Naive thymus-derived CD4-positive, alpha-beta T cell (primary cell): Measurements from ENCODE around the gene TTC34. TPM values are rescaled to one million over a fixed set of nuclear protein-coding genes. Genes with fewer than 3 reads are reported as not detected.
A peak's percentile ranks its signal among the peaks of the same experiment; 100 is the strongest.
"Not testable (repeated sequence)": the region's sequence is repeated elsewhere in the genome, so short reads cannot be mapped to it uniquely, and the experiment has no call there.

Experiments used
- ATAC-seq: fragments of 150-1000 bp; cut with Tn5 transposase; 2 replicates; pipeline ENCODE4 v1.10.0; 2021; ENCODE audit warnings: mild to moderate bottlenecking, moderate library complexity
- CTCF ChIA-PET: fragments of 350-600 bp; sonication (Branson Sonifier 250); formaldehyde crosslinking; loops from one replicate; lab custom pipeline; 2021; ENCODE audit warnings: antibody characterized with exemption; lab: Charles Lee
- POLR2A ChIA-PET: fragments of 350-600 bp; sonication (Branson Sonifier 250); formaldehyde crosslinking; loops from one replicate; lab custom pipeline; 2021; ENCODE audit warnings: antibody characterized with exemption, inconsistent platforms; lab: Charles Lee
- DNase-seq, 9 donors: peaks; one replicate each; pipeline versions ENCODE4 v3.0.0 to v3.0.0-alpha.2; 2020 to 2022; ENCODE audit warnings: mixed read lengths in 1 of 9
- H3K27ac ChIP-seq: one replicate; pipeline ENCODE4 v1.7.0; 2013; ENCODE audit warnings: mild to moderate bottlenecking, low read depth, low read length, moderate library complexity
- H3K27me3 ChIP-seq, 2 donors: one replicate each; pipeline ENCODE4 v1.7.0; 2013; ENCODE audit warnings: low read length in 2 of 2, mild to moderate bottlenecking in 2 of 2, moderate library complexity in 2 of 2; ENCODE audit not compliant: control insufficient read depth in 2 of 2, insufficient read depth in 2 of 2
- H3K36me3 ChIP-seq, 3 experiments: 1 replicate in 2 of 3; 2 replicates in 1 of 3; pipeline ENCODE4 v1.7.0; 2013; ENCODE audit warnings: low read length in 3 of 3, mild to moderate bottlenecking in 3 of 3, moderate library complexity in 1 of 3; ENCODE audit not compliant: insufficient read depth in 3 of 3, control insufficient read depth in 2 of 3
- H3K4me1 ChIP-seq, 2 donors: one replicate each; pipeline ENCODE4 v1.7.0; 2013; ENCODE audit warnings: low read length in 2 of 2, mild to moderate bottlenecking in 2 of 2, moderate library complexity in 1 of 2; ENCODE audit not compliant: control insufficient read depth in 2 of 2, insufficient read depth in 2 of 2
- H3K4me3 ChIP-seq: 2 replicates; pipeline ENCODE4 v1.7.0; 2013; ENCODE audit warnings: mild to moderate bottlenecking, low read length
- H3K9me3 ChIP-seq, 3 experiments: 1 replicate in 2 of 3; 2 replicates in 1 of 3; pipeline ENCODE4 v1.7.0; 2013; ENCODE audit warnings: low read length in 3 of 3; ENCODE audit not compliant: control insufficient read depth in 2 of 3
- H3K27ac Mint-ChIP-seq, 9 donors: one replicate each; pipeline ENCODE4 v1.8.0; 2020 to 2022; ENCODE audit warnings: mixed read lengths in 9 of 9, mild to moderate bottlenecking in 8 of 9, moderate library complexity in 5 of 9, inconsistent platforms in 2 of 9
- H3K27me3 Mint-ChIP-seq, 5 donors: one replicate each; pipeline ENCODE4 v1.8.0; 2021 to 2022; ENCODE audit warnings: mixed read lengths in 5 of 5, mild to moderate bottlenecking in 1 of 5
- H3K36me3 Mint-ChIP-seq, 5 donors: one replicate each; pipeline ENCODE4 v1.8.0; 2020 to 2022; ENCODE audit warnings: mixed read lengths in 5 of 5, mild to moderate bottlenecking in 3 of 5, inconsistent platforms in 1 of 5
- H3K4me1 Mint-ChIP-seq, 7 donors: one replicate each; pipeline ENCODE4 v1.8.0; 2020 to 2022; ENCODE audit warnings: mixed read lengths in 7 of 7, mild to moderate bottlenecking in 3 of 7, inconsistent platforms in 1 of 7
- H3K4me3 Mint-ChIP-seq, 10 donors: one replicate each; pipeline ENCODE4 v1.8.0; 2020 to 2022; ENCODE audit warnings: mild to moderate bottlenecking in 10 of 10, mixed read lengths in 10 of 10, moderate library complexity in 6 of 10, inconsistent platforms in 2 of 10
- H3K9me3 Mint-ChIP-seq, 11 donors: one replicate each; pipeline ENCODE4 v1.8.0; 2020 to 2022; ENCODE audit warnings: mixed read lengths in 11 of 11, mild to moderate bottlenecking in 4 of 11, inconsistent platforms in 1 of 11, moderate library complexity in 1 of 11
- intact Hi-C, 2 donors: fragments of 100-400 bp; cut with micrococcal nuclease; formaldehyde crosslinking; loops; one replicate each; pipeline ENCODE4 v1.15.1; 2023
- polyA plus RNA-seq, 2 donors: library from polyadenylated mRNA; unstranded; fragments of 300-500 nt; fragmentation: Illumina TruSeq; gene quantifications; one replicate each; pipeline ENCODE4 v1.2.3, GENCODE V29; 2021
- total RNA-seq, 6 experiments: library from RNA in 5 of 6; stranded (reverse) in 5 of 6; gene quantifications; 1 replicate in 5 of 6; 2 replicates in 1 of 6; pipeline ENCODE4 v1.2.3 and lab custom pipeline; 2021 to 2026

Gene TTC34
- total and polyA plus RNA-seq, 7 experiments from 2014 or later: 0.28 to 8.0 (median 2.1) TPM

DNA sequence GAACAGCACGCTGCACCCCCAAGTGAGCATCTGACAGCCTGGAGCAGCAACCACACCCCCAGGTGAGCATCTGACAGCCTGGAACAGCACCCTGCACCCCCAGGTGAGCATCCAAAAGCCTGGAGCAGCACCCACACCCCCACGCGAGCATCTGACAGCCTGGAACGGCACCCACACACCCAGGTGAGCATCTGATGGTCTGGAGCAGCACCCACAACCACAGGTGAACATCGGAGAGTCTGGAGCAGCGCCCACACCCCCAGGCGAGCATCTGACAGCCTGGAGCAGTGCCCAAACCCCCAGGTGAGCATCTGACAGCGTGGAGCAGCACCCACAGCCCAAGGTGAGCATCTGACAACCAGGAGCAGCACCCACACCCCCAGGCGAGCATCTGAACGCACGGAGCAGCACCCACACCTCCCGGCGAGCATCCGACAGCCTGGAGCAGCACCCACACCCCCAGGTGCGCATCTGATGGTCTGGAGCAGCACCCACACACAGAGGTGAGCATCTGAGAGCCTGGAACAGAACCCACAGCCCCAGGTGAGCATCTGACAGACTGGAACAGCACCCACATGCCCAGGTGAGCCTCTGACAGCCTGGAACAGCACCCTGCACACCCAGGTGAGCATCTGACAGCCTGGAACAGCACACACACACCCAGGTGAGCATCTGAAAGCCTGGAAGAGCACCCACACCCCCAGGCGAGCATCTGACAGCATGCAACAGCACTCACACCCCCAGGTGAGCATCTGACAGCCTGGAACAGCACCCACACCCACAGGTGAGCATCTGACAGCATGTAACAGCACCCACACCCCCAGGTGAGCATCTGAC is 145.7 kb downstream of the TTC34 start:
- Mint-ChIP-seq H3K27me3 (peaks cover 5 to 41% (median 39%) of the 10 kb centered on the region in 5 donors), H3K9me3 (peaks cover 0 to 11% (median 0%) of the 10 kb centered on the region in 11 donors), H3K27ac (peak overlapping the region in 1 of 9 donors; percentile 55), H3K4me1 (peaks cover 0 to 10% (median 0%) of the 10 kb centered on the region in 7 donors)
- intact Hi-C loops, H3K4me3 ChIP-seq, H3K27ac ChIP-seq, H3K9me3 ChIP-seq, H3K36me3 ChIP-seq, H3K4me3 Mint-ChIP-seq, CTCF ChIA-PET, ATAC-seq, H3K4me1 ChIP-seq, H3K36me3 Mint-ChIP-seq: not testable (repeated sequence)
- peak in 2 of 9 donors; percentile 17 to 18 for DNase-seq
- POLR2A ChIA-PET: interaction anchor here (0.6 kb wide), 1 partner anchor 399 kb away, joined by 4 read pairs; no protein-coding TSS in a partner anchor
- peaks cover 4 to 15% of the 10 kb centered on the region in 2 donors for H3K27me3 ChIP-seq

DNA sequence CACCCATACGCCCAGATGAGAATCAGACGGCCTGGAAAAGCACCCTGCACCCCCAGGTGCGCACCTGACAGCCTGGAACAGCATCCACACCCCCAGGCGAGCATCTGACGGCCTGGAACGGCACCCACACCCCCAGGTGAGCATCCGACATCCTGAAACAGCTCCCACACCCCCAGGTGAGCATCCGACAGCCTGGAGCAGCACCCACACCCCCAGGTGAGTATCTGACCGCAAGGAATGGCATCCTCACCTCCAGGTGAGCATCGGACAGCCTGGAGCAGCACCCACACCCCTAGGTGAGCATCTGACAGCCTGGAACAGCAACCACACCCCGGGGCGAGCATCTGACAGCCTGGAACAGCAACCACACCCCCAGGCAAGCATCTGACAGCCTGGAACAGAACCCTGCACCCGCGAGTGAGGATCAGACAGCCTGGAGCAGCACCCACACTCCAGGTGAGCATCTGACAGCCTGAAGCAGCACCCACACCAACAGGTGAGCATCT is 147.0 kb downstream of the TTC34 start:
- Mint-ChIP-seq H3K9me3 (peaks cover 0 to 11% (median 0%) of the 10 kb centered on the region in 11 donors), H3K4me1 (peaks cover 0 to 10% (median 0%) of the 10 kb centered on the region in 7 donors), H3K27ac (peak overlapping the region in 1 of 9 donors; percentile 15), H3K27me3 (peaks cover 5 to 41% (median 39%) of the 10 kb centered on the region in 5 donors)
- H3K27ac ChIP-seq, CTCF ChIA-PET, intact Hi-C loops, H3K36me3 ChIP-seq, H3K4me3 ChIP-seq, H3K4me1 ChIP-seq, H3K4me3 Mint-ChIP-seq, H3K36me3 Mint-ChIP-seq, H3K9me3 ChIP-seq: not testable (repeated sequence)
- POLR2A ChIA-PET: interaction anchor here (0.7 kb wide), 1 partner anchor 221 kb away, joined by 3 read pairs; no protein-coding TSS in a partner anchor
- peak in 2 of 9 donors; percentile 16 to 26 for DNase-seq
- peaks cover 4 to 15% of the 10 kb centered on the region in 2 donors for H3K27me3 ChIP-seq
- ATAC-seq: peak; percentile 18

DNA sequence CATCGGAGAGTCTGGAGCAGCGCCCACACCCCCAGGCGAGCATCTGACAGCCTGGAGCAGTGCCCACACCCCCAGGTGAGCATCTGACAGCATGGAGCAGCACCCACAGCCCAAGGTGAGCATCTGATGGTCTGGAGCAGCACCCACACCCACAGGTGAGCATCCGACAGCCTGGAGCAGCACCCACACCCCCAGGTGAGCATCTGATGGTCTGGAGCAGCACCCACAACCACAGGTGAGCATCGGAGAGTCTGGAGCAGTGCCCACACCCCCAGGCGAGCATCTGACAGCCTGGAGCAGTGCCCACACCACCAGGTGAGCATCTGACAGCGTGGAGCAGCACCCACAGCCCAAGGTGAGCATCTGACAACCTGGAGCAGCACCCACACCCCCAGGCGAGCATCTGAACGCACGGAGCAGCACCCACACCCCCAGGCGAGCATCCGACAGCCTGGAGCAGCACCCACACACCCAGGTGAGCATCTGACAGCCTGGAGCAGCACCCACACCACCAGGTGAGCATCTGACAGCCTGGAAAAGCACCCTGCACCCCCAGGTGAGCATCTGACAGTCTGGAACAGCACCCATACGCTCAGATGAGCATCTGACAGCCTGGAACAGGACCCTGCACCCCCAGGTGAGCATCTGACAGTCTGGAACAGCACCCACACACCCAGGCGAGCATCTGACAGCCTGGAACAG is 147.6 kb downstream of the TTC34 start:
- H3K27ac ChIP-seq, H3K4me1 ChIP-seq, H3K9me3 ChIP-seq, ATAC-seq, intact Hi-C loops, H3K4me3 Mint-ChIP-seq, H3K36me3 Mint-ChIP-seq, H3K36me3 ChIP-seq, H3K4me3 ChIP-seq, CTCF ChIA-PET: not testable (repeated sequence)
- Mint-ChIP-seq H3K4me1 (peaks cover 0 to 10% (median 0%) of the 10 kb centered on the region in 7 donors), H3K27me3 (peaks cover 5 to 41% (median 39%) of the 10 kb centered on the region in 5 donors), H3K9me3 (peaks cover 0 to 11% (median 0%) of the 10 kb centered on the region in 11 donors), H3K27ac (peak overlapping the region in 1 of 9 donors; percentile 9)
- POLR2A ChIA-PET: interaction anchor here (0.7 kb wide), 1 partner anchor 221 kb away, joined by 3 read pairs; no protein-coding TSS in a partner anchor
- H3K27me3 ChIP-seq: peaks cover 4 to 15% of the 10 kb centered on the region in 2 donors
- peak in 1 of 9 donors; percentile 60 for DNase-seq

DNA sequence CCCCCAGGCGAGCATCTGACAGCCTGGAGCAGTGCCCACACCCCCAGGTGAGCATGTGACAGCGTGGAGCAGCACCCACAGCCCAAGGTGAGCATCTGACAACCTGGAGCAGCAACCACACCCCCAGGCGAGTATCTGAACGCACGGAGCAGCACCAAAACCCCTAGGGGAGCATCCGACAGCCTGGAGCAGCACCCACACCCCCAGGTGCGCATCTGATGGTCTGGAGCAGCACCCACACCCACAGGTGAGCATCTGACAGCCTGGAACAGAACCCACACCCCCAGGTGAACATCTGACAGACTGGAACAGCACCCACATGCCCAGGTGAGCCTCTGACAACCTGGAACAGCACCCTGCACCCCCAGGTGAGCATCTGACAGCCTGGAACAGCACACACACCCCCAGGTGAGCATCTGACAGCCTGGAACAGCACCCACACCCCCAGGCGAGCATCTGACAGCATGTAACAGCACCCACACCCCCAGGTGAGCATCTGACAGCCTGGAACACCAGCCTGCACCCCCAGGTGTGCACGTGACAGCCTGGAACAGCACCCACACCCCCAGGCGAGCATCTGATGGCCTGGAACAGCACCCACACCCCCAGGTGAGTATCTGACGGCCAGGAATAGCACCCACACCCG is 148.4 kb downstream of the TTC34 start:
- H3K36me3 Mint-ChIP-seq, H3K36me3 ChIP-seq, H3K4me3 ChIP-seq, H3K4me3 Mint-ChIP-seq, ATAC-seq, H3K9me3 ChIP-seq, intact Hi-C loops, H3K27ac ChIP-seq, POLR2A ChIA-PET, CTCF ChIA-PET, H3K4me1 ChIP-seq: not testable (repeated sequence)
- DNase-seq: peak in 1 of 9 donors; percentile 37
- Mint-ChIP-seq H3K4me1 (peaks cover 0 to 10% (median 0%) of the 10 kb centered on the region in 7 donors), H3K27ac (peak overlapping the region in 1 of 9 donors; percentile 9), H3K9me3 (peaks cover 0 to 14% (median 2%) of the 10 kb centered on the region in 11 donors), H3K27me3 (peaks cover 5 to 41% (median 39%) of the 10 kb centered on the region in 5 donors)
- peaks cover 4 to 15% of the 10 kb centered on the region in 2 donors for H3K27me3 ChIP-seq

DNA sequence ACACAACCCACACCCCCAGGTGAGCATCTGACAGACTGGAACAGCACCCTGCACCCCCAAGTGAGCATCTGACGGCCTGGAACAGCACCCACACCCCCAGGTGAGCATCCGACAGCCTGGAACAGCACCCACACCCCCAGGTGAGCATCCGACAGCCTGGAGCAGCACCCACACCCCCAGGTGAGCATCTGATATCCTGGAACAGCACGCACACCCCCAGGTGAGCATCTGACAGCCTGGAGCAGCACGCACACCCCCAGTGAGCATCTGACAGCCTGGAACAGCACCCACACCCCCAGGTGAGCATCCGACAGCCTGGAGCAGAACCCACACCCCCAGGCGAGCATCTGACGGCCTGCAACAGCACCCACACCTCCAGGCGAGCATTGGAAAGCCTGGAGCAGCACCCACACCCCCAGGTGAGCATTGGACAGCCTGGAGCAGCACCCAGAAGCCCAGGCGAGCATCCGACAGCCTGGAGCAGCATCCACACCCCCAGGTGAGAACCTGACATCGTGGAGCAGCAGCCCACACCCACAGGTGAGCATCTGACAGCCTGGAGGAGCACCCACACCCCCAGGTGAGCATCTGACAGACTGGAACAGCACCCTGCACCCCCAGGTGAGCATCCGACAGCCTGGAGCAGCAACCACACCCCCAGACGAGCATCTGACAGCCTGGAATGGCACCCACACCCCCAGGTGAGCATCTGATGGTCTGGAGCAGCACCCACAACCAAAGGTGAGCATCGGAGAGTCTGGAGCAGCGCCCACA is 149.2 kb downstream of the TTC34 start:
- peaks cover 0 to 10% (median 0%) of the 10 kb centered on the region in 7 donors for H3K4me1 Mint-ChIP-seq
- peaks cover 5 to 41% (median 39%) of the 10 kb centered on the region in 5 donors for H3K27me3 Mint-ChIP-seq
- POLR2A ChIA-PET, ATAC-seq, H3K4me3 Mint-ChIP-seq, CTCF ChIA-PET, H3K36me3 ChIP-seq, intact Hi-C loops, H3K27ac ChIP-seq, H3K36me3 Mint-ChIP-seq, H3K4me1 ChIP-seq, H3K4me3 ChIP-seq, H3K27ac Mint-ChIP-seq, H3K9me3 ChIP-seq: not testable (repeated sequence)
- peaks cover 0 to 20% (median 7%) of the 10 kb centered on the region in 11 donors for H3K9me3 Mint-ChIP-seq
- peaks cover 4 to 15% of the 10 kb centered on the region in 2 donors for H3K27me3 ChIP-seq
- peak in 1 of 9 donors; percentile 15 for DNase-seq
